IMR-90 (cell line): Measurements from ENCODE around the gene ARHGAP21. TPM values are rescaled to one million over a fixed set of nuclear protein-coding genes. Genes with fewer than 3 reads are reported as not detected.

Experiments used
- ATAC-seq: fragments of 200-7000 bp; cut with Tn5 transposase; 2 replicates; pipeline ENCODE4 v1.9.1; 2020; ENCODE audit warnings: low read depth, mild to moderate bottlenecking, moderate library complexity
- BruUV-seq: library from RNA; stranded (reverse); fragments of 400-500 nt; replicated peaks from 2 replicates; lab custom pipeline; 2021; lab: Mats Ljungman, UMichigan
- CTCF ChIA-PET: fragments of 300-600 bp; formaldehyde crosslinking; extraction: SDS; loops from one replicate; lab custom pipeline; 2021; ENCODE audit warnings: antibody characterized with exemption; lab: Yijun Ruan, JAX
- POLR2A ChIA-PET: fragments of 300-600 bp; sonication (Branson Sonifier 250); formaldehyde crosslinking; loops from one replicate; lab custom pipeline; 2022; ENCODE audit warnings: antibody characterized with exemption; ENCODE audit not compliant: unreplicated experiment; lab: Charles Lee
- DNase-seq: peaks from one replicate; pipeline ENCODE4 v3.0.0; 2013
- H2AFZ ChIP-seq: replicated peaks from 2 replicates; pipeline ENCODE3; 2013; ENCODE audit warnings: low read length, mild to moderate bottlenecking; ENCODE audit not compliant: poor library complexity
- H2AK5ac ChIP-seq: 2 replicates; pipeline ENCODE4 v1.6.1; 2013; ENCODE audit warnings: low read depth, low read length, inconsistent platforms
- H2AK9ac ChIP-seq: replicated peaks from 2 replicates; pipeline ENCODE3; 2013; ENCODE audit warnings: mild to moderate bottlenecking, low read depth, low read length, moderate library complexity; ENCODE audit not compliant: poor library complexity
- H2BK120ac ChIP-seq: 2 replicates; pipeline ENCODE4 v1.6.1; 2013; ENCODE audit warnings: low read depth, low read length, inconsistent platforms
- H2BK15ac ChIP-seq: 3 replicates; pipeline ENCODE4 v1.6.1; 2013; ENCODE audit warnings: low read depth, low read length, inconsistent platforms
- H2BK20ac ChIP-seq: 2 replicates; pipeline ENCODE4 v1.6.1; 2013; ENCODE audit warnings: low read depth, mild to moderate bottlenecking, inconsistent platforms, low read length, moderate library complexity
- H2BK5ac ChIP-seq: 2 replicates; pipeline ENCODE4 v1.6.1; 2013; ENCODE audit warnings: mild to moderate bottlenecking, low read depth, low read length, inconsistent platforms; ENCODE audit not compliant: poor library complexity, severe bottlenecking
- H3K14ac ChIP-seq: replicated peaks from 2 replicates; pipeline ENCODE4 v1.6.1; 2013; ENCODE audit warnings: low read depth, low read length, inconsistent platforms
- H3K18ac ChIP-seq: 2 replicates; pipeline ENCODE4 v1.6.1; 2013; ENCODE audit warnings: low read depth, low read length, control low read depth
- H3K23ac ChIP-seq: 2 replicates; pipeline ENCODE4 v1.6.1; 2013; ENCODE audit warnings: low read depth, low read length, inconsistent platforms
- H3K27ac ChIP-seq: 2 replicates; pipeline ENCODE4 v1.5.1; 2013; ENCODE audit warnings: mild to moderate bottlenecking, control low read depth, low read length; ENCODE audit not compliant: insufficient read depth
- H3K27me3 ChIP-seq: 2 replicates; pipeline ENCODE4 v1.6.1; 2013; ENCODE audit warnings: low read length; ENCODE audit not compliant: control insufficient read depth, insufficient read depth
- H3K36me3 ChIP-seq: 2 replicates; pipeline ENCODE4 v1.6.1; 2013; ENCODE audit warnings: low read length, mixed read lengths; ENCODE audit not compliant: control insufficient read depth, insufficient read depth
- H3K4ac ChIP-seq: 2 replicates; pipeline ENCODE4 v1.6.1; 2013; ENCODE audit warnings: low read depth, low read length, inconsistent platforms
- H3K4me1 ChIP-seq: 2 replicates; pipeline ENCODE4 v1.6.1; 2013; ENCODE audit warnings: low read length, mixed read lengths; ENCODE audit not compliant: control insufficient read depth, insufficient read depth
- H3K4me2 ChIP-seq: 2 replicates; pipeline ENCODE4 v1.6.1; 2013; ENCODE audit warnings: low read depth, mild to moderate bottlenecking, control low read depth, low read length, moderate library complexity
- H3K4me3 ChIP-seq: 2 replicates; pipeline ENCODE4 v1.5.1; 2013; ENCODE audit warnings: low read depth, mild to moderate bottlenecking, control low read depth, low read length, moderate library complexity; ENCODE audit not compliant: insufficient read depth
- H3K56ac ChIP-seq: 2 replicates; pipeline ENCODE4 v1.6.1; 2013; ENCODE audit warnings: low read length, inconsistent platforms; ENCODE audit not compliant: insufficient read depth; ENCODE audit errors: extremely low read depth
- H3K79me1 ChIP-seq, 2 experiments: 2 replicates each; pipeline ENCODE4 v1.6.1; 2013; ENCODE audit warnings: low read length in 2 of 2, inconsistent platforms in 1 of 2, low read depth in 1 of 2
- H3K9ac ChIP-seq: 2 replicates; pipeline ENCODE4 v1.6.1; 2013; ENCODE audit warnings: low read depth, low read length, control low read depth
- H3K9me1 ChIP-seq: 2 replicates; pipeline ENCODE4 v1.6.1; 2013; ENCODE audit warnings: low read length, inconsistent platforms; ENCODE audit not compliant: insufficient read depth
- H3K9me3 ChIP-seq: 2 replicates; pipeline ENCODE4 v1.6.1; 2013; ENCODE audit warnings: low read length; ENCODE audit not compliant: control insufficient read depth, insufficient read depth
- H4K20me1 ChIP-seq: 2 replicates; pipeline ENCODE4 v1.6.1; 2013; ENCODE audit warnings: low read length, inconsistent platforms; ENCODE audit not compliant: insufficient read depth
- H4K5ac ChIP-seq: 2 replicates; pipeline ENCODE4 v1.6.1; 2013; ENCODE audit warnings: mild to moderate bottlenecking, low read depth, low read length, control low read depth
- H4K8ac ChIP-seq, 2 experiments: 2 replicates each; pipeline ENCODE4 v1.6.1; 2013; ENCODE audit warnings: low read depth in 2 of 2, low read length in 2 of 2, control low read depth in 1 of 2, inconsistent platforms in 1 of 2
- H4K91ac ChIP-seq: 2 replicates; pipeline ENCODE4 v1.6.1; 2013; ENCODE audit warnings: low read depth, low read length, inconsistent platforms; ENCODE audit not compliant: insufficient read depth
- BHLHE40 ChIP-seq: fragments of 150-350 bp; IDR thresholded peaks from 2 replicates; pipeline ENCODE4 v1.6.1; 2016; ENCODE audit warnings: mild to moderate bottlenecking, low read depth, low read length
- CEBPB ChIP-seq: IDR thresholded peaks from 2 replicates; pipeline ENCODE4 v1.6.1; 2012; ENCODE audit warnings: low read depth, low read length, improper control_type of control experiment
- CHD1 ChIP-seq: IDR thresholded peaks from 2 replicates; pipeline ENCODE4 v1.6.1; 2012; ENCODE audit warnings: low read depth, low read length, improper control_type of control experiment
- FOS ChIP-seq: fragments of 150-350 bp; IDR thresholded peaks from 2 replicates; pipeline ENCODE4 v1.6.1; 2016; ENCODE audit warnings: low read depth, low read length
- MAFK ChIP-seq: IDR thresholded peaks from 2 replicates; pipeline ENCODE4 v1.6.1; 2012; ENCODE audit warnings: low read depth, low read length, improper control_type of control experiment
- MAZ ChIP-seq: IDR thresholded peaks from 2 replicates; pipeline ENCODE4 v1.6.1; 2012; ENCODE audit warnings: low read depth, mild to moderate bottlenecking, low read length, improper control_type of control experiment, moderate library complexity, borderline replicate concordance
- MXI1 ChIP-seq: IDR thresholded peaks from 2 replicates; pipeline ENCODE4 v1.6.1; 2012; ENCODE audit warnings: low read depth, mild to moderate bottlenecking, low read length, moderate library complexity, borderline replicate concordance
- NFE2L2 ChIP-seq: fragments of 150-350 bp; IDR thresholded peaks from 2 replicates; pipeline ENCODE4 v1.6.1; 2016; ENCODE audit warnings: low read depth, mild to moderate bottlenecking, low read length
- POLR2A ChIP-seq: IDR thresholded peaks from 2 replicates; pipeline ENCODE4 v1.6.1; 2012; ENCODE audit warnings: mild to moderate bottlenecking, low read depth, low read length
- RAD21 ChIP-seq: IDR thresholded peaks from 2 replicates; pipeline ENCODE4 v1.6.1; 2012; ENCODE audit warnings: low read length, improper control_type of control experiment
- RCOR1 ChIP-seq: IDR thresholded peaks from 2 replicates; pipeline ENCODE4 v1.6.1; 2012; ENCODE audit warnings: mild to moderate bottlenecking, low read length, improper control_type of control experiment; ENCODE audit not compliant: insufficient replicate concordance
- SMC3 ChIP-seq: fragments of 150-350 bp; IDR thresholded peaks from 2 replicates; pipeline ENCODE4 v1.6.1; 2016; ENCODE audit warnings: low read depth, mild to moderate bottlenecking, antibody characterized with exemption, low read length, moderate library complexity
- WGBS, 2 experiments: methylation state at CpG; one replicate each; pipeline versions ENCODE4 v1.1.5 to v1.1.7; 2013; ENCODE audit warnings: missing lambda C conversion rate in 2 of 2; ENCODE audit not compliant: insufficient read length in 1 of 2; ENCODE audit errors: extremely low coverage in 2 of 2; 5-methylcytosine and 5-hydroxymethylcytosine counted together
- dilution Hi-C: fragments of 300-500 bp; cut with HindIII; formaldehyde crosslinking; loops from one replicate; pipeline ENCODE4 v1.14.3; 2018; ENCODE audit warnings: low sequenced_read_pairs; ENCODE audit not compliant: unreplicated experiment
- in situ Hi-C: fragments of 300-500 bp; cut with MboI; formaldehyde crosslinking; loops from 3 replicates; pipeline ENCODE4 v1.14.3; 2019; ENCODE audit warnings: low sequenced_read_pairs, inconsistent platforms, mixed read lengths
- intact Hi-C: fragments of 100-400 bp; cut with micrococcal nuclease; formaldehyde crosslinking; loops from 2 replicates; pipeline ENCODE4 v1.10.0; 2022
- polyA plus RNA-seq, 3 experiments: library from polyadenylated mRNA; depleted of rRNA; stranded (reverse); fragments of >200 nt; gene quantifications; 2 replicates each; pipeline ENCODE4 v1.2.3, GENCODE V29; 2012; ENCODE audit warnings: low replicate concordance in 1 of 3
- total RNA-seq: library from RNA; depleted of rRNA; stranded (reverse); fragments of >200 nt; gene quantifications from 2 replicates; pipeline ENCODE4 v1.2.3, GENCODE V29; 2012
- TF ChIP-seq, protein P1 (sequence below): fragments of 150-350 bp; IDR thresholded peaks from 2 replicates; pipeline ENCODE4 v1.6.1; 2016; ENCODE audit warnings: low read depth, mild to moderate bottlenecking, low read length, moderate library complexity, borderline replicate concordance
- TF ChIP-seq, protein P2 (sequence below): fragments of 150-350 bp; IDR thresholded peaks from 2 replicates; pipeline ENCODE4 v1.6.1; 2017; ENCODE audit warnings: mild to moderate bottlenecking, antibody characterized with exemption, low read length, low read depth
- TF ChIP-seq, protein P3 (sequence below): conservative IDR thresholded peaks from 2 replicates; pipeline ENCODE4 v1.5.1; 2012; ENCODE audit warnings: mild to moderate bottlenecking, low read depth, low read length, improper control_type of control experiment

The ARHGAP21 gene
- total and polyA plus RNA-seq, 2 of the 4 experiments (the other 2 are of a cell fraction), result 43.3 to 94.3 TPM

DNA sequence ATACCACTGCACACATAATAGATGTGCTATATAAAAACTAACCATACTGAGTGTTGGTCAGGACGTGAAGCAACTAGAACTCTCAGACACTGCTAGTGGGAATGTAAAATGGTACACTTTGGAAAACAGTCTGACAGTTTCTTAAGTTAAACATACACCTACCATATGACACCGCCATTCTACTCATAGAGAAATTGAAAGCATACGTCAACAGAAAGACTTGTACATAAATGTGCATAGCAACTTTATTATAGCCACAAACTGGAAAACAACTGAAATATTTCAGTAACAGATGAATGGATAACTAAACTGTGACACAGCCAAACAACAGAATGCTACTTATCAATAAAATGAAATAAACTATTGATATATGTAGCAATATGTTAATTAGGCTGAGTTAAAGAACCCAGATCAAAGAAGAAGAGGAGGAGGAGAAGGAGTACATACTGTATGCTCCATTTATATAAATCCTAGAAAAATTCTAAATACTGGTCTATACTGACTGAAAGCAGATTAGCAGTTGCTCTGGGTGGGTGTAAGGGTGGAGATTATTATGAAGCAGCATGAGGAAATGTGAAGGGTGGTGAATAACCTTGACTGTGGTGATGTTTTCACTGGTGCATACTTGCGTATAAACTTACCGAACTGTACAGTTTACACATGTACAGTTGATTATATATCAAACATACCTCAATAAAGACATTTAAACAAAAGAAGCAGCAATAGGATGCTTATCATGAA lies 48.6 kb downstream of the ARHGAP21 start:
- Histone ChIP-seq H3K4ac (no peak overlapping the region; the same call in 1 of the 2 replicates), H3K79me1 (peaks cover 20 to 82% of the 10 kb centered on the region in 2 experiments), H2BK15ac (no peak overlapping the region), H3K4me3 (no peak overlapping the region), H2BK20ac (no peak overlapping the region), H2BK5ac (peak overlapping the region; percentile 24), H3K14ac (no peak overlapping the region), H3K9me3 (no peaks in the 10 kb centered on the region), H3K18ac (no peak overlapping the region), H2BK120ac (no peak overlapping the region), H4K8ac (no peak overlapping the region), H3K36me3 (no peaks in the 10 kb centered on the region), H2AFZ (no peak overlapping the region), H3K9ac (no peak overlapping the region), H3K56ac (no peak overlapping the region), H3K4me1 (peaks cover 1% of the 10 kb centered on the region; the same call in 1 of the 2 replicates), H3K4me2 (no peak overlapping the region), H3K23ac (no peak overlapping the region; the same call in 1 of the 2 replicates), H4K91ac (no peak overlapping the region), H4K5ac (no peak overlapping the region), H3K9me1 (peaks cover 11% of the 10 kb centered on the region), H3K27ac (no peak overlapping the region), H3K27me3 (no peaks in the 10 kb centered on the region), H4K20me1 (peaks cover 48% of the 10 kb centered on the region), H2AK9ac (no peak overlapping the region), H2AK5ac (0 out of 2 replicates have a peak overlapping the region, but pooled peaks have one; percentile 29)
- dilution Hi-C loops (no loop called here), intact Hi-C loops (no loop called here), in situ Hi-C loops (no loop called here)
- no CpG with 5 or more reads among the region's 5 CpGs for WGBS, 2 experiments
- peak; percentile 54 for ATAC-seq
- CTCF ChIA-PET, result no interaction called here
- no TSS peak for BruUV-seq
- POLR2A ChIA-PET, result no interaction called here
- DNase-seq, result no peak
- TF ChIP-seq, protein P1, sequence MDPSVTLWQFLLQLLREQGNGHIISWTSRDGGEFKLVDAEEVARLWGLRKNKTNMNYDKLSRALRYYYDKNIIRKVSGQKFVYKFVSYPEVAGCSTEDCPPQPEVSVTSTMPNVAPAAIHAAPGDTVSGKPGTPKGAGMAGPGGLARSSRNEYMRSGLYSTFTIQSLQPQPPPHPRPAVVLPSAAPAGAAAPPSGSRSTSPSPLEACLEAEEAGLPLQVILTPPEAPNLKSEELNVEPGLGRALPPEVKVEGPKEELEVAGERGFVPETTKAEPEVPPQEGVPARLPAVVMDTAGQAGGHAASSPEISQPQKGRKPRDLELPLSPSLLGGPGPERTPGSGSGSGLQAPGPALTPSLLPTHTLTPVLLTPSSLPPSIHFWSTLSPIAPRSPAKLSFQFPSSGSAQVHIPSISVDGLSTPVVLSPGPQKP, result no peak
- TF ChIP-seq POLR2A (no peak), MAFK (no peak), RAD21 (no peak), SMC3 (no peak), BHLHE40 (no peak), CHD1 (no peak), CEBPB (no peak), FOS (no peak), NFE2L2 (no peak), MAZ (no peak), RCOR1 (no peak), MXI1 (no peak)
- TF ChIP-seq, protein P2, sequence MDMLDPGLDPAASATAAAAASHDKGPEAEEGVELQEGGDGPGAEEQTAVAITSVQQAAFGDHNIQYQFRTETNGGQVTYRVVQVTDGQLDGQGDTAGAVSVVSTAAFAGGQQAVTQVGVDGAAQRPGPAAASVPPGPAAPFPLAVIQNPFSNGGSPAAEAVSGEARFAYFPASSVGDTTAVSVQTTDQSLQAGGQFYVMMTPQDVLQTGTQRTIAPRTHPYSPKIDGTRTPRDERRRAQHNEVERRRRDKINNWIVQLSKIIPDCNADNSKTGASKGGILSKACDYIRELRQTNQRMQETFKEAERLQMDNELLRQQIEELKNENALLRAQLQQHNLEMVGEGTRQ, result no peak
- TF ChIP-seq, protein P3, sequence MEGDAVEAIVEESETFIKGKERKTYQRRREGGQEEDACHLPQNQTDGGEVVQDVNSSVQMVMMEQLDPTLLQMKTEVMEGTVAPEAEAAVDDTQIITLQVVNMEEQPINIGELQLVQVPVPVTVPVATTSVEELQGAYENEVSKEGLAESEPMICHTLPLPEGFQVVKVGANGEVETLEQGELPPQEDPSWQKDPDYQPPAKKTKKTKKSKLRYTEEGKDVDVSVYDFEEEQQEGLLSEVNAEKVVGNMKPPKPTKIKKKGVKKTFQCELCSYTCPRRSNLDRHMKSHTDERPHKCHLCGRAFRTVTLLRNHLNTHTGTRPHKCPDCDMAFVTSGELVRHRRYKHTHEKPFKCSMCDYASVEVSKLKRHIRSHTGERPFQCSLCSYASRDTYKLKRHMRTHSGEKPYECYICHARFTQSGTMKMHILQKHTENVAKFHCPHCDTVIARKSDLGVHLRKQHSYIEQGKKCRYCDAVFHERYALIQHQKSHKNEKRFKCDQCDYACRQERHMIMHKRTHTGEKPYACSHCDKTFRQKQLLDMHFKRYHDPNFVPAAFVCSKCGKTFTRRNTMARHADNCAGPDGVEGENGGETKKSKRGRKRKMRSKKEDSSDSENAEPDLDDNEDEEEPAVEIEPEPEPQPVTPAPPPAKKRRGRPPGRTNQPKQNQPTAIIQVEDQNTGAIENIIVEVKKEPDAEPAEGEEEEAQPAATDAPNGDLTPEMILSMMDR, result no peak
